Measurements from ENCODE around the gene KCNRG. TPM values are rescaled to one million over a fixed set of nuclear protein-coding genes. Genes with fewer than 3 reads are reported as not detected.

KCNRG gene
- total and polyA plus RNA-seq, 2 experiments from 2014 or later: 0.60 TPM; not detected in 1

DNA sequence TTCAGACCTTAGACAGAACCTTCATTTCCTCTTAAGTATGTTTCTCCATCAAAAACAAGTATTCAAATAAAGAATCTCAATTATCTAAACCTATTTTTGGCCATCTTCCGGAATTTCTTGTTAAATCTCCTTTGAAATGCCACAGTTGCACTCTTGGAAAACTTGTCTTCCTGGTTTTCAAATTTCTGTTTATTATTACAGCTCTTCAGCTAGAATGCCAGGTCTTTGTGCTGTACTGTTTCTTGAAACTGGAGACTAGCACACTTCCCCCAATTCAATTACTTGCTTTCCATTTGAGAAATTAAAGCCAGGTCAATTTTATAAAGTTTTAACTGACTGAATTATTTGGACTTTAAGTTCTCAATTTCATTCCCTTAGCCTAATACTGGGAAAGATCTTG, 10.2 kb downstream of the KCNRG start:
- H3K27ac Mint-ChIP-seq: no peak overlapping the region
- ATAC-seq: no peak
- TF ChIP-seq, protein P1, sequence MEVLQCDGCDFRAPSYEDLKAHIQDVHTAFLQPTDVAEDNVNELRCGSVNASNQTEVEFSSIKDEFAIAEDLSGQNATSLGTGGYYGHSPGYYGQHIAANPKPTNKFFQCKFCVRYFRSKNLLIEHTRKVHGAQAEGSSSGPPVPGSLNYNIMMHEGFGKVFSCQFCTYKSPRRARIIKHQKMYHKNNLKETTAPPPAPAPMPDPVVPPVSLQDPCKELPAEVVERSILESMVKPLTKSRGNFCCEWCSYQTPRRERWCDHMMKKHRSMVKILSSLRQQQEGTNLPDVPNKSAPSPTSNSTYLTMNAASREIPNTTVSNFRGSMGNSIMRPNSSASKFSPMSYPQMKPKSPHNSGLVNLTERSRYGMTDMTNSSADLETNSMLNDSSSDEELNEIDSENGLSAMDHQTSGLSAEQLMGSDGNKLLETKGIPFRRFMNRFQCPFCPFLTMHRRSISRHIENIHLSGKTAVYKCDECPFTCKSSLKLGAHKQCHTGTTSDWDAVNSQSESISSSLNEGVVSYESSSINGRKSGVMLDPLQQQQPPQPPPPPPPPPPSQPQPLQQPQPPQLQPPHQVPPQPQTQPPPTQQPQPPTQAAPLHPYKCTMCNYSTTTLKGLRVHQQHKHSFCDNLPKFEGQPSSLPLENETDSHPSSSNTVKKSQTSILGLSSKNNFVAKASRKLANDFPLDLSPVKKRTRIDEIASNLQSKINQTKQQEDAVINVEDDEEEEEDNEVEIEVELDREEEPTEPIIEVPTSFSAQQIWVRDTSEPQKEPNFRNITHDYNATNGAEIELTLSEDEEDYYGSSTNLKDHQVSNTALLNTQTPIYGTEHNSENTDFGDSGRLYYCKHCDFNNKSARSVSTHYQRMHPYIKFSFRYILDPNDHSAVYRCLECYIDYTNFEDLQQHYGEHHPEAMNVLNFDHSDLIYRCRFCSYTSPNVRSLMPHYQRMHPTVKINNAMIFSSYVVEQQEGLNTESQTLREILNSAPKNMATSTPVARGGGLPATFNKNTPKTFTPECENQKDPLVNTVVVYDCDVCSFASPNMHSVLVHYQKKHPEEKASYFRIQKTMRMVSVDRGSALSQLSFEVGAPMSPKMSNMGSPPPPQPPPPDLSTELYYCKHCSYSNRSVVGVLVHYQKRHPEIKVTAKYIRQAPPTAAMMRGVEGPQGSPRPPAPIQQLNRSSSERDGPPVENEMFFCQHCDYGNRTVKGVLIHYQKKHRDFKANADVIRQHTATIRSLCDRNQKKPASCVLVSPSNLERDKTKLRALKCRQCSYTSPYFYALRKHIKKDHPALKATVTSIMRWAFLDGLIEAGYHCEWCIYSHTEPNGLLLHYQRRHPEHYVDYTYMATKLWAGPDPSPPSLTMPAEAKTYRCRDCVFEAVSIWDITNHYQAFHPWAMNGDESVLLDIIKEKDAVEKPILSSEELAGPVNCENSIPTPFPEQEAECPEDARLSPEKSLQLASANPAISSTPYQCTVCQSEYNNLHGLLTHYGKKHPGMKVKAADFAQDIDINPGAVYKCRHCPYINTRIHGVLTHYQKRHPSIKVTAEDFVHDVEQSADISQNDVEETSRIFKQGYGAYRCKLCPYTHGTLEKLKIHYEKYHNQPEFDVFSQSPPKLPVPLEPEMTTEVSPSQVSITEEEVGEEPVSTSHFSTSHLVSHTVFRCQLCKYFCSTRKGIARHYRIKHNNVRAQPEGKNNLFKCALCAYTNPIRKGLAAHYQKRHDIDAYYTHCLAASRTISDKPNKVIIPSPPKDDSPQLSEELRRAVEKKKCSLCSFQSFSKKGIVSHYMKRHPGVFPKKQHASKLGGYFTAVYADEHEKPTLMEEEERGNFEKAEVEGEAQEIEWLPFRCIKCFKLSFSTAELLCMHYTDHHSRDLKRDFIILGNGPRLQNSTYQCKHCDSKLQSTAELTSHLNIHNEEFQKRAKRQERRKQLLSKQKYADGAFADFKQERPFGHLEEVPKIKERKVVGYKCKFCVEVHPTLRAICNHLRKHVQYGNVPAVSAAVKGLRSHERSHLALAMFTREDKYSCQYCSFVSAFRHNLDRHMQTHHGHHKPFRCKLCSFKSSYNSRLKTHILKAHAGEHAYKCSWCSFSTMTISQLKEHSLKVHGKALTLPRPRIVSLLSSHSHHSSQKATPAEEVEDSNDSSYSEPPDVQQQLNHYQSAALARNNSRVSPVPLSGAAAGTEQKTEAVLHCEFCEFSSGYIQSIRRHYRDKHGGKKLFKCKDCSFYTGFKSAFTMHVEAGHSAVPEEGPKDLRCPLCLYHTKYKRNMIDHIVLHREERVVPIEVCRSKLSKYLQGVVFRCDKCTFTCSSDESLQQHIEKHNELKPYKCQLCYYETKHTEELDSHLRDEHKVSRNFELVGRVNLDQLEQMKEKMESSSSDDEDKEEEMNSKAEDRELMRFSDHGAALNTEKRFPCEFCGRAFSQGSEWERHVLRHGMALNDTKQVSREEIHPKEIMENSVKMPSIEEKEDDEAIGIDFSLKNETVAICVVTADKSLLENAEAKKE (CRISPR knock-in tag; IDR thresholded peaks at IDR 0.05): no peak
- TF ChIP-seq EZH2phosphoT487 (IDR thresholded peaks at IDR 0.05; ENCODE audit: unreplicated experiment) (no peak), ZNF114 (CRISPR knock-in tag; IDR thresholded peaks at IDR 0.05) (no peak), NANOG (IDR thresholded peaks at IDR 0.05; ENCODE audit: borderline replicate concordance) (no peak), CREB1 (CRISPR knock-in tag; IDR thresholded peaks at IDR 0.05; ENCODE audit: low read depth) (no peak), ZNF331 (CRISPR knock-in tag; IDR thresholded peaks at IDR 0.05; ENCODE audit: low read depth) (no peak), POLR2AphosphoS5 (IDR thresholded peaks at IDR 0.05; ENCODE audit: low read depth) (no peak), EZH2 (IDR thresholded peaks at IDR 0.05; ENCODE audit: low read depth, unreplicated experiment) (no peak), STAT1 (IDR thresholded peaks at IDR 0.05; ENCODE audit: unreplicated experiment) (no peak)
- TF ChIP-seq, protein P2, sequence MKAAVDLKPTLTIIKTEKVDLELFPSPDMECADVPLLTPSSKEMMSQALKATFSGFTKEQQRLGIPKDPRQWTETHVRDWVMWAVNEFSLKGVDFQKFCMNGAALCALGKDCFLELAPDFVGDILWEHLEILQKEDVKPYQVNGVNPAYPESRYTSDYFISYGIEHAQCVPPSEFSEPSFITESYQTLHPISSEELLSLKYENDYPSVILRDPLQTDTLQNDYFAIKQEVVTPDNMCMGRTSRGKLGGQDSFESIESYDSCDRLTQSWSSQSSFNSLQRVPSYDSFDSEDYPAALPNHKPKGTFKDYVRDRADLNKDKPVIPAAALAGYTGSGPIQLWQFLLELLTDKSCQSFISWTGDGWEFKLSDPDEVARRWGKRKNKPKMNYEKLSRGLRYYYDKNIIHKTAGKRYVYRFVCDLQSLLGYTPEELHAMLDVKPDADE (IDR thresholded peaks at IDR 0.05): no peak
- TF ChIP-seq, protein P3, sequence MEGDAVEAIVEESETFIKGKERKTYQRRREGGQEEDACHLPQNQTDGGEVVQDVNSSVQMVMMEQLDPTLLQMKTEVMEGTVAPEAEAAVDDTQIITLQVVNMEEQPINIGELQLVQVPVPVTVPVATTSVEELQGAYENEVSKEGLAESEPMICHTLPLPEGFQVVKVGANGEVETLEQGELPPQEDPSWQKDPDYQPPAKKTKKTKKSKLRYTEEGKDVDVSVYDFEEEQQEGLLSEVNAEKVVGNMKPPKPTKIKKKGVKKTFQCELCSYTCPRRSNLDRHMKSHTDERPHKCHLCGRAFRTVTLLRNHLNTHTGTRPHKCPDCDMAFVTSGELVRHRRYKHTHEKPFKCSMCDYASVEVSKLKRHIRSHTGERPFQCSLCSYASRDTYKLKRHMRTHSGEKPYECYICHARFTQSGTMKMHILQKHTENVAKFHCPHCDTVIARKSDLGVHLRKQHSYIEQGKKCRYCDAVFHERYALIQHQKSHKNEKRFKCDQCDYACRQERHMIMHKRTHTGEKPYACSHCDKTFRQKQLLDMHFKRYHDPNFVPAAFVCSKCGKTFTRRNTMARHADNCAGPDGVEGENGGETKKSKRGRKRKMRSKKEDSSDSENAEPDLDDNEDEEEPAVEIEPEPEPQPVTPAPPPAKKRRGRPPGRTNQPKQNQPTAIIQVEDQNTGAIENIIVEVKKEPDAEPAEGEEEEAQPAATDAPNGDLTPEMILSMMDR (conservative IDR thresholded peaks at IDR 0.05; ENCODE audit: low read depth in 2 of 2): no peak

More for the DNA sequence above, 10.2 kb downstream of the KCNRG start:
- H3K27ac ChIP-seq (ENCODE audit: low read depth): no peak overlapping the region
- DNase-seq (ENCODE audit: low spot score): no peak
- H2AFZ ChIP-seq: no peak overlapping the region
- no peaks in the 10 kb centered on the region for H3F3A ChIP-seq (replicated peaks; ENCODE audit: low read depth)
- H4K20me1 ChIP-seq (replicated peaks; ENCODE audit: insufficient read depth): no peaks in the 10 kb centered on the region
- no peaks in the 10 kb centered on the region for H3K36me3 ChIP-seq (ENCODE audit: insufficient read depth)
- no peaks in the 10 kb centered on the region; the same call in 1 of the 2 replicates for H3K4me1 ChIP-seq (ENCODE audit: insufficient read depth)
- Mint-ChIP-seq H3K4me1 (peaks cover 5% of the 10 kb centered on the region; the same call in 1 of the 3 replicates), H3K36me3 (ENCODE audit: low read depth) (no peaks in the 10 kb centered on the region), H3K27me3 (ENCODE audit: insufficient read depth, low read depth, poor library complexity) (no peaks in the 10 kb centered on the region), H3K9me3 (no peaks in the 10 kb centered on the region), H3K4me3 (no peak overlapping the region)
- no peak overlapping the region for H3K4me3 ChIP-seq
- no peaks in the 10 kb centered on the region for H3K9me2 ChIP-seq (ENCODE audit: insufficient read depth)
- no peak overlapping the region for H3K4me2 ChIP-seq
- no peaks in the 10 kb centered on the region for H3K27me3 ChIP-seq (ENCODE audit: insufficient read depth)
- H3K79me2 ChIP-seq (replicated peaks; ENCODE audit: insufficient read depth): no peaks in the 10 kb centered on the region
